CD14-positive monocyte (primary cell): ENCODE data around the gene APCDD1L. TPM values are rescaled to one million over a fixed set of nuclear protein-coding genes. Genes with fewer than 3 reads are reported as not detected.

Experiments used
- DNase-seq, 3 donors: peaks; one replicate each; pipeline ENCODE4 v3.0.0-alpha.2; 2011 to 2022
- H2AFZ ChIP-seq: 2 replicates; pipeline ENCODE4 v1.6.0; 2012; ENCODE audit warnings: mild to moderate bottlenecking, low read depth, low read length, inconsistent platforms; ENCODE audit not compliant: insufficient read depth, poor library complexity, severe bottlenecking
- H3K27ac ChIP-seq, 2 donors: 1 replicate in 1 of 2; 2 replicates in 1 of 2; pipeline ENCODE4 v1.5.1; 2012 to 2013; ENCODE audit warnings: low read length in 2 of 2, control low read depth in 1 of 2, inconsistent platforms in 1 of 2, low read depth in 1 of 2, mild to moderate bottlenecking in 1 of 2
- H3K27me3 ChIP-seq, 2 donors: one replicate each; pipeline versions ENCODE4 v1.6.0 to v1.6.1; 2011 to 2013; ENCODE audit warnings: low read length in 2 of 2; ENCODE audit not compliant: control insufficient read depth in 2 of 2, insufficient read depth in 2 of 2
- H3K36me3 ChIP-seq, 2 donors: replicated peaks in 1 of 2; 1 replicate in 1 of 2; 2 replicates in 1 of 2; pipeline versions ENCODE4 v1.5.1 to v1.6.1; 2012 to 2013; ENCODE audit warnings: low read length in 2 of 2, control low read depth in 1 of 2, inconsistent platforms in 1 of 2, mild to moderate bottlenecking in 1 of 2; ENCODE audit not compliant: insufficient read depth in 2 of 2, control insufficient read depth in 1 of 2
- H3K4me1 ChIP-seq, 2 donors: 1 replicate in 1 of 2; 2 replicates in 1 of 2; pipeline versions ENCODE4 v1.5.1 to v1.6.1; 2012 to 2013; ENCODE audit warnings: low read length in 2 of 2, control low read depth in 1 of 2, inconsistent platforms in 1 of 2, mild to moderate bottlenecking in 1 of 2, moderate library complexity in 1 of 2; ENCODE audit not compliant: insufficient read depth in 2 of 2, control insufficient read depth in 1 of 2
- H3K4me2 ChIP-seq: replicated peaks from 2 replicates; pipeline ENCODE3; 2012; ENCODE audit warnings: low read length, moderate library complexity, mild to moderate bottlenecking; ENCODE audit not compliant: poor library complexity, severe bottlenecking; ENCODE audit errors: extremely low read depth
- H3K4me3 ChIP-seq, 3 experiments: fragments of 200-600 bp in 1 of 3; sonication (generic) in 1 of 3; replicated peaks in 1 of 3; 1 replicate in 2 of 3; 2 replicates in 1 of 3; pipeline ENCODE4 v1.5.1; 2011 to 2013; ENCODE audit warnings: low read length in 3 of 3, mild to moderate bottlenecking in 3 of 3, control low read depth in 2 of 3, low read depth in 2 of 3, inconsistent platforms in 1 of 3, moderate library complexity in 1 of 3
- H3K79me2 ChIP-seq: 2 replicates; pipeline ENCODE4 v1.6.0; 2012; ENCODE audit warnings: mild to moderate bottlenecking, control low read depth, inconsistent platforms, low read length, moderate library complexity; ENCODE audit not compliant: insufficient read depth
- H3K9ac ChIP-seq: 2 replicates; pipeline ENCODE4 v1.6.0; 2017; ENCODE audit warnings: low read length, mild to moderate bottlenecking; ENCODE audit not compliant: insufficient read depth, poor library complexity, severe bottlenecking
- H3K9me3 ChIP-seq, 2 donors: replicated peaks in 1 of 2; 1 replicate in 1 of 2; 2 replicates in 1 of 2; pipeline versions ENCODE4 v1.5.1 to v1.6.1; 2012 to 2013; ENCODE audit warnings: low read length in 2 of 2, control low read depth in 1 of 2; ENCODE audit not compliant: control insufficient read depth in 1 of 2, insufficient read depth in 1 of 2
- H4K20me1 ChIP-seq: 2 replicates; pipeline ENCODE4 v1.6.0; 2012; ENCODE audit warnings: mild to moderate bottlenecking, low read length, control low read depth, moderate library complexity; ENCODE audit not compliant: insufficient read depth
- H3K27ac Mint-ChIP-seq, 7 donors: one replicate each; pipeline ENCODE4 v1.8.0; 2020; ENCODE audit warnings: mild to moderate bottlenecking in 7 of 7, mixed read lengths in 7 of 7, moderate library complexity in 6 of 7, inconsistent platforms in 2 of 7
- H3K27me3 Mint-ChIP-seq, 3 donors: one replicate each; pipeline ENCODE4 v1.8.0; 2021 to 2022; ENCODE audit warnings: low read depth in 3 of 3, mild to moderate bottlenecking in 3 of 3, mixed read lengths in 3 of 3, moderate library complexity in 3 of 3, inconsistent platforms in 1 of 3
- H3K36me3 Mint-ChIP-seq, 2 donors: one replicate each; pipeline ENCODE4 v1.8.0; 2020; ENCODE audit warnings: mixed read lengths in 2 of 2, inconsistent platforms in 1 of 2, mild to moderate bottlenecking in 1 of 2
- H3K4me1 Mint-ChIP-seq: one replicate; pipeline ENCODE4 v1.8.0; 2020; ENCODE audit warnings: mild to moderate bottlenecking, mixed read lengths
- H3K4me3 Mint-ChIP-seq, 2 donors: one replicate each; pipeline ENCODE4 v1.8.0; 2020; ENCODE audit warnings: mild to moderate bottlenecking in 2 of 2, mixed read lengths in 2 of 2, moderate library complexity in 1 of 2
- H3K9me3 Mint-ChIP-seq, 7 donors: one replicate each; pipeline ENCODE4 v1.8.0; 2020 to 2022; ENCODE audit warnings: mixed read lengths in 7 of 7, mild to moderate bottlenecking in 6 of 7, moderate library complexity in 6 of 7, inconsistent platforms in 2 of 7
- CTCF ChIP-seq: fragments of 200-600 bp; IDR thresholded peaks from one replicate; pipeline ENCODE4 v1.8.0; 2022; ENCODE audit warnings: antibody characterized with exemption, mild to moderate bottlenecking
- WGBS: methylation state at CpG from one replicate; pipeline ENCODE4 v1.1.5; 2013; ENCODE audit warnings: missing lambda C conversion rate; ENCODE audit not compliant: insufficient coverage; 5-methylcytosine and 5-hydroxymethylcytosine counted together
- intact Hi-C, 2 donors: fragments of 100-400 bp; cut with micrococcal nuclease; formaldehyde crosslinking; loops; one replicate each; pipeline versions ENCODE4 v1.15.0 to v1.15.1; 2023
- polyA plus RNA-seq, 3 donors: library from polyadenylated mRNA; depleted of rRNA in 1 of 3; unstranded in 2 of 3; stranded (reverse) in 1 of 3; fragments of 300-500 nt in 2 of 3; fragments of >200 nt in 1 of 3; fragmentation: Illumina TruSeq in 2 of 3; gene quantifications; 1 replicate in 2 of 3; 2 replicates in 1 of 3; pipeline ENCODE4 v1.2.3, GENCODE V29; 2012 to 2021

The APCDD1L gene
- polyA plus RNA-seq, 3 donors, result not detected

GRCh38 chr20:58556961-58557360, 41.8 kb upstream of the APCDD1L start:
- no peaks in the 10 kb centered on the region for H3K4me1 Mint-ChIP-seq
- Histone ChIP-seq H3K4me3 (no peak overlapping the region), H3K79me2 (no peaks in the 10 kb centered on the region), H3K36me3 (no peaks in the 10 kb centered on the region), H3K4me1 (no peaks in the 10 kb centered on the region), H3K27ac (no peak overlapping the region), H2AFZ (no peak overlapping the region), H3K9ac (no peak overlapping the region), H3K4me2 (no peak overlapping the region), H3K9me3 (no peaks in the 10 kb centered on the region), H4K20me1 (no peaks in the 10 kb centered on the region), H3K27me3 (no peaks in the 10 kb centered on the region)
- no peak overlapping the region for H3K27ac Mint-ChIP-seq
- H3K4me3 Mint-ChIP-seq, result no peak overlapping the region
- no peaks in the 10 kb centered on the region for H3K36me3 Mint-ChIP-seq
- H3K9me3 Mint-ChIP-seq, result peaks cover 0 to 2% (median 0%) of the 10 kb centered on the region in 7 donors
- intact Hi-C loops, result no loop called here
- no peak for DNase-seq
- WGBS, result 80% methylated on average over 6 of the region's 6 CpGs
- no peak for TF ChIP-seq CTCF
- peaks cover 12 to 19% (median 14%) of the 10 kb centered on the region in 3 donors for H3K27me3 Mint-ChIP-seq

- WGBS, result no CpG with 5 or more reads among the region's 3 CpGs
- H3K4me3 Mint-ChIP-seq, result no peak overlapping the region
Observed at GRCh38 chr20:58555078-58555765, 40.0 kb upstream of the APCDD1L start.

More at GRCh38 chr20:58555078-58555765, 40.0 kb upstream of the APCDD1L start:
- H3K4me2 ChIP-seq, result no peak overlapping the region
- H3K9me3 Mint-ChIP-seq, result peaks cover 0 to 2% (median 0%) of the 10 kb centered on the region in 7 donors
- H3K4me3 ChIP-seq, result no peak overlapping the region
- no peak for DNase-seq
- H3K36me3 ChIP-seq, result no peaks in the 10 kb centered on the region
- H3K9me3 ChIP-seq, result no peaks in the 10 kb centered on the region
- H3K9ac ChIP-seq, result no peak overlapping the region
- no peak overlapping the region for H2AFZ ChIP-seq
- peaks cover 13 to 14% (median 13%) of the 10 kb centered on the region in 3 donors for H3K27me3 Mint-ChIP-seq
- H3K4me1 ChIP-seq, result no peaks in the 10 kb centered on the region
- no peak overlapping the region for H3K27ac Mint-ChIP-seq
- H3K4me1 Mint-ChIP-seq, result no peaks in the 10 kb centered on the region
- H3K79me2 ChIP-seq, result no peaks in the 10 kb centered on the region
- H4K20me1 ChIP-seq, result no peaks in the 10 kb centered on the region
- no peak overlapping the region for H3K27ac ChIP-seq
- H3K27me3 ChIP-seq, result no peaks in the 10 kb centered on the region
- no peaks in the 10 kb centered on the region for H3K36me3 Mint-ChIP-seq
- no peak for TF ChIP-seq CTCF
- intact Hi-C loops, result no loop called here
